Fibroblast of mammary gland (primary cell): ENCODE data around the gene NRXN3.

ENCODE experiments used
- DNase-seq: peaks from one replicate; pipeline ENCODE4 v3.0.0-alpha.2; 2010; ENCODE audit warnings: low read depth
- H3K4me3 ChIP-seq: 2 replicates; pipeline ENCODE4 v1.5.1; 2011; ENCODE audit warnings: low read depth, mild to moderate bottlenecking, low read length, moderate library complexity; ENCODE audit not compliant: control insufficient read depth
- TF ChIP-seq, protein P1 (sequence below): conservative IDR thresholded peaks from 2 replicates; pipeline ENCODE4 v1.5.1; 2011; ENCODE audit warnings: low read depth, low read length, inconsistent platforms; ENCODE audit not compliant: control insufficient read depth, insufficient read depth

The NRXN3 gene

DNA sequence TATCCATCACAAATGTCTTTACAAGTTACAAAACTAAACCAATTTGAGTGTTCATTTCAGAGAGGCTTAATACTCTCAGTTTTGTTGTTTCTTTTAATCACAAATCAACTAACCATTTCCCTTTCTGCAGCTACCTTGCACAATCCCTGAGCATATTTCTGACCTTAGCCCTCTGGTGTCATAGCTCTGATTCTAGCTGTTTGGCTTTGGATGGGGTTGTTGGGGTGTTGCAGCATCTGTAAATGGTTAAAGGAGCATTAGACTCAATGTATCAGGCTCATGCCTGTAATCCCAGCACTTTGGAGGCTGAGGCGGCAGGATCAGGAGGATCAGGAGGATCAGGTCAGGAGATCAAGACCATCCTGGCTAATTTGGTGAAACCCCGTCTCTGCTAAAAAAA is 461.4 kb downstream of the NRXN3 start:
- H3K4me3 ChIP-seq, result no peak overlapping the region
- peak; percentile 69 for DNase-seq
- TF ChIP-seq, protein P1, sequence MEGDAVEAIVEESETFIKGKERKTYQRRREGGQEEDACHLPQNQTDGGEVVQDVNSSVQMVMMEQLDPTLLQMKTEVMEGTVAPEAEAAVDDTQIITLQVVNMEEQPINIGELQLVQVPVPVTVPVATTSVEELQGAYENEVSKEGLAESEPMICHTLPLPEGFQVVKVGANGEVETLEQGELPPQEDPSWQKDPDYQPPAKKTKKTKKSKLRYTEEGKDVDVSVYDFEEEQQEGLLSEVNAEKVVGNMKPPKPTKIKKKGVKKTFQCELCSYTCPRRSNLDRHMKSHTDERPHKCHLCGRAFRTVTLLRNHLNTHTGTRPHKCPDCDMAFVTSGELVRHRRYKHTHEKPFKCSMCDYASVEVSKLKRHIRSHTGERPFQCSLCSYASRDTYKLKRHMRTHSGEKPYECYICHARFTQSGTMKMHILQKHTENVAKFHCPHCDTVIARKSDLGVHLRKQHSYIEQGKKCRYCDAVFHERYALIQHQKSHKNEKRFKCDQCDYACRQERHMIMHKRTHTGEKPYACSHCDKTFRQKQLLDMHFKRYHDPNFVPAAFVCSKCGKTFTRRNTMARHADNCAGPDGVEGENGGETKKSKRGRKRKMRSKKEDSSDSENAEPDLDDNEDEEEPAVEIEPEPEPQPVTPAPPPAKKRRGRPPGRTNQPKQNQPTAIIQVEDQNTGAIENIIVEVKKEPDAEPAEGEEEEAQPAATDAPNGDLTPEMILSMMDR, result no peak

DNA sequence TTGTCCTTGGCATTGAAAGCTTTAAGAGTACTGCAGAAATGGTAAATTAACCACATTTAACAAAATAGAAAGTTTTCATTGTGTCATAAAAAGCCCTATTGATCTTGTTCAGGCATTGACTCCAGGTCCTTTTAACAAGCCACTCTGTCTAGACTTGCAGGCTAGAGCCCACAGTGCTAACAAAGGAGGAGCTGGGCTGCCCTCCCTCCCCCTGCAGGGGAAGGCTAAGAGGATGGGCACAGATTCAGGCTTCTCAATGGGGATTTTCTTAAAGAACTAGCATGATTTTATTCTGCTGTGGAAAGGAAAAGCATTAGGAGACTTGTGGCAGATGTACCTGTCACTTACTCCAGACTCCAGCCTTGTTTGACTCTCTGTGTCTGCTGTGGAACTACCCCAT is 463.6 kb downstream of the NRXN3 start:
- DNase-seq, result no peak
- TF ChIP-seq, protein P1, result no peak
- H3K4me3 ChIP-seq, result no peak overlapping the region

DNA sequence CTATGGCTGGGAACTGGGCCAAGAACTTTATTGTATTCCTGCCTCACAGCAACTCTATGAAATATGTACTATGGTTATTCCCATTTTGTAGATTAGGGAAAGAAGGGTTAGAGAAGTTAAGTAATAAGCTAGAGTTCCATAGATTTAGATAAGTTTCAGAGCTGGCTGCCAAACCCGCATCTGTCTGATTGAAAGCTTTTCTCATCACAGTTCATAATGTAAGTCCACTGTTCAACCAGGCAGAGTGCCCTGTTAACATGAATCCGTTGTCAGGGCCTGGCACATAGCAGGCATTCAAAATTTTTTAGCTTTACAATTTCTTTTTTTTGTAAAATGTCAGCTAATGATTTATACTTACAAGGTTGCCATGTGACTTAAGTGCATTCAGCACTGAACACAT is 467.3 kb downstream of the NRXN3 start:
- TF ChIP-seq, protein P1, result no peak
- DNase-seq, result no peak
- no peak overlapping the region for H3K4me3 ChIP-seq

DNA sequence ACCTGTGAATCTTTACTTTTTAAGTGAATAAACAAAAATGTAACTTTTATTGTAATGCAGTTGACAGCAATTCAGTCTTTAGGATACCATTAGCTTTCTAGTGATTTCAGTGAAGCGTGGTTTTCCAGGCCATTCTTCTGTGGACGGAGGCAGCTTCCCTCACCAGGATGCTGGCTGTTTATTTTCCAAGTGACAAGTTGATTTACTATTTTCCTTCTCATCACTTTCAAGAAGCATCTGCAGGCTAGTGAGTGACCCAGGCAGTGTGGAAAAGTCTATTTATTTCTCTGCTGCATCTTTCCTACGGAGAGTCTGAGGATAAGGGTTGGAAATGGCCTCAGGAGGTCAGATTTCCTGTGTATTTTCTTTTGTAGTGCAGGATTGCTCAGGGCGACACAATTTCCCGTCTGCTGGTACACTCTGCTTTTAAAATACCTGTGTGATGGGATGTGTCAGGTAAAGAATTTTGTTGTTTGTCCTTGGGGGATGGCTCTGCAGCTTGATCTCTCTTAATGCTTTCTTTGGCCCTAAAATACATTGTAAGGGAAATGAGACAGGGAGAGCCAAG is 467.8 kb downstream of the NRXN3 start:
- DNase-seq, result no peak
- TF ChIP-seq, protein P1, result no peak
- no peak overlapping the region for H3K4me3 ChIP-seq

DNA sequence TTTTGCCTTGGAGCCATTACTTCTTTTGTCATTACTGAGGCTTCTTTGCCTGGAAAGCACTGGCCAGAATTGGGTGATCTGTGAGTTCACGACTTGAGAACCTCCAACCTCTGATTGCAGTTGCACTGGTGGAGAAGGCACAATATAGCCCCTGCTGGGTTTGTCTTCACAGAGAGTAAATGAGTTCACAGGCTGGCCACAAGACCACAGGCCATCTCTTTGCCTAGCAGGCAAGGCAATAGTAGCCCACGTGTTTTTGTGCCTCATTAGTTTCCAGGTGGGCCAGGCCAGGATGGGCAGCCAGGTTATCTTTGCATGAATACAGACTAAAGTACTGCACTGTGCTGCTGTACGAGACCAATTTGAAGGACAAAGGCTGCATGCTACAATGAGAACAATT is 468.8 kb downstream of the NRXN3 start:
- TF ChIP-seq, protein P1, result no peak

DNA sequence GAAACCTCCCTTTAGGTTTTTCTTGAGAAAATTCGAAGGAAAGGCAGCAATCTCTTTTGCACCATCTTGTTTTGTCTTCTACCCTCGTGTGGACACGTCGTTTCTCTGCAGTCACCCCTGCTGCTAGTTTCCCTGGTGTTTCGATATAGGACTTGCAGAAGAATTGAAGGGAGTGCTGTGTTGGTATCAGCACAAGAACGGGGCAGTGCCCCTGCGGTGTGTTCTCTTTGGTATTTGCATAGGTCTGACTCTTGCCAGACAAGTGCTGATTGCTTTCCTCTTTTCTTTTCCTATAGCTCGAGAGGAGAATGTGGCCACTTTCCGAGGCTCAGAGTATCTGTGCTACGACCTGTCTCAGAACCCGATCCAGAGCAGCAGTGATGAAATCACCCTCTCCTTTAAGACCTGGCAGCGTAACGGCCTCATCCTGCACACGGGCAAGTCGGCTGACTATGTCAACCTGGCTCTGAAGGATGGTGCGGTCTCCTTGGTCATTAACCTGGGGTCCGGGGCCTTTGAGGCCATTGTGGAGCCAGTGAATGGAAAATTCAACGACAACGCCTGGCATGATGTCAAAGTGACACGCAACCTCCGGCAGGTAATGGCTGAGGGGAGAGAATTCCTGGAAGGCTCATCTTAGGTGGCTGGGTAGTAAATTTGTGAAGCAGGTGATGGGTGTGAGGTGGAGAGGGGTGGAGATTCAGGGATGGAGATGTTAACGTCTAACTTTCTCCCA is 474.8 kb downstream of the NRXN3 start:
- H3K4me3 ChIP-seq, result no peak overlapping the region
- DNase-seq, result no peak
- TF ChIP-seq, protein P1, result no peak

More for the DNA sequence above, 468.8 kb downstream of the NRXN3 start:
- DNase-seq, result no peak
- no peak overlapping the region for H3K4me3 ChIP-seq
